Stimulated activated CD4-positive, alpha-beta T cell treated with anti-CD3 and anti-CD28 coated beads, Interleukin-12 subunit alpha, Interleukin-12 subunit beta, amount 100 ng/mL, for 48 hours (primary cell): ENCODE measurements around the gene HGFAC.

ENCODE experiments used
- DNase-seq, 3 donors: peaks; one replicate each; pipeline ENCODE4 v3.0.0-alpha.2; 2020; ENCODE audit warnings: low read depth in 2 of 3, low spot score in 1 of 3

Gene HGFAC

DNA sequence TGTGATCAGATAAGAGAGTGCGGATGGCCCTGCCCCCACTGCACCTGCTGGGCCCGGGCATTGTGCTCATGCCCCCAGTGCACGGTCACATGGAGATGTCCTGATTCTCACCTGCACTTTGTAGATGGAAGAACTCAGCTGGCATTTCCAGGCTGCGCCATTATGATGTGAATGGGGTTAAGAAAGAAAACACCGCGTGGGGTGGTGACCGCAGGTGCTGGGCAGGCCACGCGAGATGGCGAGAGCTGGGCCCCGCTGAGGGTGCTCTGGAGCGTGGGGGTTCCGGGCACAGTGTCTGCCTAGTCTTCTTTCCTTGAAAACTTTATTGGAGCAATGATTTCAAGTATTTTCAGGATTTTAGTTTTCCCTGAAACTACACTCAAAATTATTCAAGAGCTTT lies 17.8 kb upstream of the HGFAC start:
- no peak for DNase-seq

DNA sequence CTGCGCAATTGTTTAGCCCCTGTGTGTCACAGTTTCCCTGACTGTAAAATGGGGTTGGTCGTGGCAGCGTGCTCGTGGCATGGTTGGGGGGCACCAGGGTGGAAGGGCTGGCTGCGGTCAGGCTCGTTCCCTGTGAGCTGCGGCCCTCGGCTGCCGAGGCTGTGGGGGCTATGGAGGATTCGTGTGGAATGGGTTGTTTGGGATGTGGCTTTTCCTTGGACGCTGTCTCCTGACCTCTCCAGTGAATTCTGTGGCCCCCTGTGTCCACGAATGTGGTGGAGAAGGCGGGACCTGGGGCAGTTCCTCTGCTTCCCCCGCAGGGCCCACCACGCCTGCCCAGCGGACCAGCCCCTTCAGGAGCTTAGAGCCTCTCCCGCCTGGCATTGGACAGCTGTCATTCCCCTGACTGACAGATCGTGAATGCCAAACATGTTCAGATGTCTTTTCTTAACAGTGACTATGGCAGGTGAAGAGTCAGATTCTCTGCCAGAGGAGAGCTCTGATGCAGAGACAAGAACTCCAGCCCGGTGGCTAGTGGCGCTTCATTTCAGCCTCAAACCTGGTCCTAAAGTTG lies 17.2 kb upstream of the HGFAC start:
- no peak for DNase-seq

DNA sequence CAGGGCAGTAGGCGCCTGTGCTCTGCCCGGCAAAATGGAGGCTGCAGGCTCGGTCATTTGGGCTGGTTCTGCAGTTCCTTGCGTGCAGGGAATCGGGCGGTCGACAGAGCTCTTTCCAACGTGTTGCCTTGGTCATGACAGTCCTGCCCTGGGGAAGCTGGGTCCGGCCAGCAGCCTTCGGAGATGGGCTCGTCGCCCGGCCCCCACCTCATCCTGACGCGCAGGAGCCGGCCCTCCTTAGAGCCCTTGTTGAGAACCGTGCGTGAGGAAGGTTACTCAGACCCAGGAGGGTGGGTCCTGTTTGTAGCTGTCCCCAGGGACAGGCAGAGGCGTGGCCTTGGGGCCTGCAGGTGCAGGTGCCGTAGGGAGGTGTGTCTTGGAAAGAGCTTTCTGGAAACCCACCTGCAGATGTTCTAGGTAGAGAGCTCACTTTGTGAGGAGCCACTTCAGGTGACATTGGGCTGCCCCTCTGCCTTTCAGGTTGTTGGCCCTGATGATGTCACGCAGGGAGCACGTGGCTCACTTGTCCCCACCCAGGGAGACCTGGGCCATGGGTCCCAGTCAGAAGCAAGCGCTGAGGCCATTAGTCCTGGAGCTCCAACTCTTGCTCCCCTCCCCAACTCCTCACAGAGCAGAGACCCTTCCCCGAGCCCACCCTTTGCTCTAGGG lies 15.2 kb upstream of the HGFAC start:
- DNase-seq = no peak

DNA sequence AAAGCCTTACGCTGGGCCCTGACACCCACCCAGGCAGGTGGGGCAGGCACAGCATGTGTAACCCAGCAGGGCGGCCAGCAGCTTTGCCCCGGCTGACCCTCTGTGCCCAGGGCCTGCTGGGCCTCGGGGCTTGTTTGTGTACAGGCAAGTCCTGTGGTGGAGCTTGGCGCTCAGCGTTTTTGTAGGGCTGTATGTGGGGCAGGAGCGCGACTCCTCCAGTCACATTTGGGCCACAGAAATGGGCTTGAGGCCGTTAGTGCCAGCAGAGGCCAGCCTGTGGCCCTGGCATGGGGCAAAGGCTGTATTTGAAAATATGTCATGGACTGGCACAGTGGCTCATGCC lies 14.7 kb upstream of the HGFAC start:
- DNase-seq = no peak

DNA sequence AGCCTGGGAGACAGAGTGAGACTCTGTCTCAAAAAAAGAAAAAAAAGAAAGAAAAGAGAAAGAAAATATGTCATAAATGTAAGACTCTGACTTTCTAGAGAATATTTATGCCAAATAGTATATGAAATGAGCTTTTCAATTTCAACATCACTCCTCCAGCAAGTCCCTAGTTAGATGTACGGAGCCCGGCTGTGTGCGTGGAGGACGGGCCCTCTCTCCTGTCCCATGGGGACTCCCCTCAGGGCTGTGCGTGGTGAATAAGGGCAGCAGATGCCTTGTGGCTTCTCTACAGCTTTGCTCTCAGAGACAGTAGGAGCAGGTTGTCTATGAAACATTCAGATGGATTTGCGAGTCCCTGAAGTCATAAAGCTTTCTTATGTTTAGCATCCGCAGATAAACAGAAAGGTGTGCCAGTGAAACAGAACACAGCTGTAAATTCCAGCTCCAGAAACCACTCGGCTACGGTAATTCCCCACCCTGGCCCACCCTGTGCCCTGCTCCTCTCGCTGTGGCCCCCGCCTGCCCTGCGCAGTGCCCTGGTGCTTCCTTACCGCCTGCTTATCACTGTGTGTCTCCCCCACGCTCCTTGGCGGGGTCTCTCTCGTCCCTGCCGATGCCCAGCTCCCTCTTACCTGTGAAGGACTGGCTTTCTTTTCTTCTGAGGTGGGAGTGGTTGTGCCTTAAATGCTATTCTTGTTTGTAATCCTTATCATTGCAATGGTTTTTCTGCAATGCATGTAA lies 13.9 kb upstream of the HGFAC start:
- no peak for DNase-seq

DNA sequence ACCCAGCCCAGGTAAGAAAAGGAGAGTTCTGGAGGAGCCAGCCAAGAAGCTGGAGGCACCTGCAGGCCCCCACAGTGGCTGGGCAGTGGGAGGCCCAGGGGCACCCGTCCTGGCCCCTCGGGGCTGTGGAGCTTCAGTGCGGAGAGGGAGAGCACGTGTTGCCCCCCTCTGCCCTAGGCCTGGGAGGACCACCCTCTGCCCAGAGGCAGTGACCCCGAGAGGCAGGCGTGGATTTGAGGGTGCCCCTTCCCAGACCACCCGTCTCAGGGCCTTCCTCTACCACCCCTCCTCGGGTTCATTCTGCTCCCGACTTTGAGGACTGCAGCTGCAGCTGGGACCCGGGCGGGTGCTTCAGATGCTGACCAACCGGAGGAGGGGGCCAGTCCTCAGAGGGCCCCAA lies 12.1 kb upstream of the HGFAC start:
- no peak for DNase-seq

DNA sequence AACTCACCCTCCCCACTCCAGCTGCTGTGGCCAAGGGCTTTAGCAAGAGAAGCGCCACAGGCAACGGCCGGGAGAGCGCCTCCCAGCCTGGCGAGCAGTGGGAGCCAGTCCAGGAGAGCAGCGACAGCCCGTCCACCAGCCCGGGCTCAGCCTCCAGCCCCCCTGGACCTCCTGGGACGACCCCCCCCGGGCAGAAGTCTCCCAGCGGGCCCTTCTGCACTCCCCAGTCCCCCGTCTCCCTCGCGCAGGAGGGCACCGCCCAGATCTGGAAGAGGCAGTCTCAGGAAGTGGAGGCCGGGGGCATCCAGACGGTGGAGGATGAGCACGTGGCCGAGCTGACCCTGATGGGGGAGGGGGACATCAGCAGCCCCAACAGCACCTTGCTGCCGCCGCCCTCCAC lies 11.2 kb upstream of the HGFAC start:
- no peak for DNase-seq

DNA sequence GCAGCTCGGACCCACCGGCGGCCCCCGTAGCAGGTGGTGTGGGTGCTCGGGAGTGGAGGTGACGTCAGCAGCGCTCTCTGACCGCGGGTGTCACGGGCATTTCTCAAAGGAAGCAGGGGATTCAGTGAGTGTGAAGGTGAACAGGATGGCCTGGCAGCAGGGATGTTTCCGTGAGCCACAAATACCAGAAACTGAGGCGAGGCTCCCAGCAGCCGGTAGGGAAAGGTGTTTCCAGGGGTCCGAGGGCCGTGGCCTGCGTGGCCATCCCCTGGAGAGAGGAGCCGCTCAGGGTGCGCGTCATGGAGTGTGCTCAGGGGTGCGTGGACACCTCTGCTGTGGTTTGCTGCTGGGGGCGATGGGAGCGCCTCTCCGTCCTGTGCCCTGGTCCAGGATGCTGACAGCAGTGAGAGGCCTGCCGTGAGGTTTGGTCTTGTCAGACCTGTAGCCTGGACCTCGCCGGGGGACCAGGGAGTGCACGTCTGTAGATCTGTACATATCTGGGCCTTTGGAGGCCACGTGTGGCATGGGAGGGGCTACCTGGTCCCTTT lies 10.2 kb upstream of the HGFAC start:
- no peak for DNase-seq

DNA sequence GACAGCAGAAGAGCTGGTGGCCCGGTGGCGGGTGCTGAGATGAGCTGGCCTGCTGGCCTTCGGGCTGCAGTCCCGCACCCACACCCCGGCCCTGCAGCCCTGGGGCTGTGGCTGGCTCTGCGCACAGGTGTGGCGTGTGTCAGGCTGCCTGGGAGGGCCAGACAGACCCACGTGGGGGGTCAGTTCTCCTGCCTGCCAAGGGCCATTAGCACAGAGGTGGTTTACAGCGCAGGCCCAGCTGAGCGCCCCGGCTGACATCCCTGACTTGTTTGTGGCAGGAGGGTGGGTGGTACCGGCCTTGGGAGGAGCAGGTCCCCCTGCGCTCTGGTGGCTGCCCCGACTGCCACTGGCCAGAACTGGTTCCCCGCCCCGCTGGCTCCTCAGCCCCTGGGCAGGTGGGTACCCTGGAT lies 9.4 kb upstream of the HGFAC start:
- no peak for DNase-seq

DNA sequence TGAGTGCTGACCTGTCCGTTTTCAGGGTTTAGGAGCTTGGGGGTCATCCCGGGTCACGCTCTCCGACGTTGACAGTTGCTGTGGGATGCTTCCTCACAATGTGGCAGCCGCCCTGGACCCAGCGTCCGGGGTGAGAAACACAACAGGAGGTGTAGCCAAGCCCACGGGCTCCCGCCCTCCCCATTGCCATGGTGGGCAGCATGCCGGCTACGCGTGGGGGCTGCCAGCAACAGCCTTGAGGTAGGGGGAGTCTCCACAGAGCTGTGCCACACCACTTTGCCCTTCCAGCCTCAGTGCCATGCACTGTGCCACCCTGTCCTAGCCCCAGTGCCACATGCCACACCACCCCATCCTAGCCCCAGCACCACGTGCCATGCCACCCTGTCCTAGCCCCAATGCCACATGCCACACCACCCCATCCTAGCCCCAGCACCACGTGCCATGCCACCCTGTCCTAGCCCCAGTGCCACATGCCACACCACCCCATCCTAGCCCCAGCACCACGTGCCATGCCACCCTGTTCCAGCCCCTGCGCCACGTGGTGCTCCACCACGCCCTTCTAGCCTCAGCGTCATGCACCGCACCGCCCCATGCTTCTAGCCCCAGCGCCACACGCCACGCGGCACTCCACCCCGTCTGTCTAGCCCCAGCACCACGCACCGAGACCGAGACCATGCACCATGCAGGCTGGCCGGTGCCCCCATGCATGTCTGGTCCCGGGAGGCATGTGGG lies 8.5 kb upstream of the HGFAC start:
- DNase-seq = no peak

DNA sequence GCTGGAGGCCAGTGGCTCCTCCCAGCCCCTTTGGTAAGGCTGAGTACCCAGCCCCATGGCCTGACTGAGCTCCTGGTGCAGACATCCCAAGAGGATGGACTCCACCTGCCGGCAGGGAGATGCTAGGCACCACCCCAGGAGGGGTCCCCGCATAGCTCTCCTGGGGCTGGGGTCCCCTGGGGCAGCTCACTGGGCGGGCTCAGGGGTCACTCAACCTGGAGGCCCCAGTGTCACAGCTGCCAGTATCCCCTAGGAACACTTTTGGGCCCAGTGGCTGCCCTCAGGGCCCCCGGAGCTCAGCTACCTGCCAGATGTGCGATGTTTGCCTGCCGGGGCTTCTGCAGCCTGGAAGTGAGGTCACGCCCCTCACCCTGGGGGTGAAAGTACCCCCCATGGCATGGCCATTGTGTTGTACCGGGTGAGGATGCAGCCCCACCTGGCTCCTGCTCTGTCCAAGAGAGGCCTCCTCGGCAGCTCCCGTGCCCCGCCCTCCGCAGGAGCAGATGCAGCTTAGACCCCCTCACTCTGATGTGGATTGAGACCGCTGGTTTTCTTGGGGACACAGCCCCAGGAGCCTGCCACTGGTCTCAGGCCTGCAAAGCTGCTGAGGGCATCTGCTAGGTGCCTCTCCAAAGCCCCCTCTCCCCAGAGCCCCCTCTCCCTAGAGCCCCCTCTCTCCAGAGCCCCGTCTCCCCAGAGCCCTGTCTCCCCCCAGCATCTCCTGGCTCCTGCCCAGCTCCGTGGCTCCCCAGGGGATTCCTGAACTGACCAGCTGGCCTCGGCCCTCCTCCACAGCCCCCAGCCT lies 6.7 kb upstream of the HGFAC start:
- DNase-seq = no peak

DNA sequence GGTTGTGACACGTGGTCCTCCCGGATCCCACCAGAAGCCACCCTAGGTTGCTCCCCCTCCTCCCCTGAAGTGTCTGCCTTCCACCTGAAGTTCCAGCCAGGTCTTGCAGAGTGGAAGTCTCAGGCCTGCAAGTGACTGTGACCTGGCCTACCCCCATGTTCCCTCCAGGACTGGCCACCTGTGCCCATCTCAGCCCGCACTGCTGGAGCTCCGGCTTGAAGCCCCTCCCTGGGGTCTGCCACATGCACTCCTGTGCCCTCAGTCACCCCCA lies 6.1 kb upstream of the HGFAC start:
- DNase-seq = no peak

DNA sequence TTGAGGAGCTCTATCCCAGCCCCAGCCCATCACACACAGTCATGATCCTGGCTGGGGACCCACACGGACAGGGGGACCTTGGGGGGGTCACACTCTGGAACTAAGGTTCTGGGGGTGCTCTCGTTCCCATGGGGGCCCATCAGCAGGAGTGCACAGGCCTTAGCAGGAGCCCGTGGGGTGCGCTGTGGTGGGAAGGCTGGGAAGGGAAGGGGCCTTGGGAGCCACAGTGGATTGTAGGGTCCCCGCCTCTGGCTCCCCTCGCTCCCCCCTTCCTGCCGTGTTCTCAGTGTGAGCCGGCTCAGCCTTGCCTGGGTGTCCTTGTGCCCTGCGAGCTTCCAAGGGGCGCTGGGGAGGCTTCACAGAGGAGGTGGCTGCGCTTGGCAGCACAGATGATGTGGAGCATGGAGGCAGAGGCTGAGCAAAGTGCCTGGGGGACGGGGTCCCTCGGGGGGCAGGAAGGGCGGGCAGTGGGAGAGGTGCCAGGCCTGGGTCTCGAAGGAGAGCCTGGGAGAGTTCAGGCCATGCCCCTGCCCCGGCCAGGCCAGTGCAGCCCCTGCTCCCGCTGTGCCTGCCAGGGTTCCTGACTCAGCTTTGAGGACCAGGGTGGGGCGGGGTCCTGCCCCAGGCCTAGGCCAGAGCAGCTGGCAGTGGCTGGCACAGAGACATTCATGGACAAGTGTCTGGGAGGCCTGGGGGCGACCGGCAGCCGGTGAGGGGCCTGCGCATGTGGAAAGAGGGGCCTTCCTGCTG lies 5.5 kb upstream of the HGFAC start:
- DNase-seq = no peak

DNA sequence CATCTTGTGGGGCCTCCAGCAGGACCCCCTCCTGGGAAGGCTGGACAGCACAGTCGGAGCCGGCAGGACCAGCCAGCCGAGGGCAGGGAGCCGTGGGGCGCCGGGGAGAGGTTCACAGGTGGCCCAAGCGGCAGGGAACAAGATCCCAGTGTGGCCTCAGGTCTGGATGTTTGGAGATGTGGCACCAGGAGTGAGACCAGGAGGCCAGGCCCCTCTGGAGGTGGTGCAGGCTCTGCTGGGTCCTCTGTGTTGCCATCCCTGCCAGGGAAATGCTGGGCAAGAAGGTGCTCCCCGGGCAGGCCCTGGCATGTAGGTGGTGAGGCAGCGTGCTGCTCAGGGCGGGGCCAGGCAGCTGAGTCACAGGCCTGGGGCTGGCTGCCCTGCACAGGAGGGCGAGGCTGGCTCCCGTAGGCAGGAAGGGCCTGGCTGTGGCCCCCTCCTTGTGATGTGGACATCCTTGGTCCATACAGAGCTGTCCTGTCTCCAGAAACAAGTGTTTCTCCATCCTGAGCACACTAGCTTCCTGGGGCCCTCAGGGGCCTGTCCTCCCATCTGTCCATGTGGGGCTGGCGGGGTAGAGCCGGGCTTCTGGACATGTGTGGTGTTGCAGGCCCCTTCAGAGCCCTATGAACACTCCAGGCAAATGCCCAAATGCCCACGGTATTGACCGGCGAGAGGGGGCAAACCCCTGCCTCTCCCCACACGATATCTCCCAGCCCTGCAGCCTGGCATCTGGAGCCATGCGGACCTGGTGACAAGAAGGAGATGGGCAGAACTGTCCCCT lies 4.8 kb upstream of the HGFAC start:
- no peak for DNase-seq

DNA sequence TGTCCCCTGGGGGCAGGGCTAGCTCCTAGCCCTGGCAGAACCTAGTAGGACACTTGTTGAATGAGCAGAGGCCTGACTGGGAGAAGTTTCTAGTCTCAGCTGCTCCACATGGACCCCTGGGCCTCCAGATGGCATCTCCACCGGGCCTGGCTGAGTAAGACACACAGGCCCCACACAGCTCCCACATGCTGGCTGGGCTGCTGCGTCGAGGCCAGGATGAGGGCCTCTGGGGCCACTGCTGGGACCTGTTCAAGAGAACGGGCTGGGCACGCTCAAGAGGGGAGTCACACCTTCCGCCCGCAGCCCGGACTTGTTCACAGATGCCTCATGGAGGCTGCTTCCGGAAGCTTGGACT lies 4.2 kb upstream of the HGFAC start:
- no peak for DNase-seq

DNA sequence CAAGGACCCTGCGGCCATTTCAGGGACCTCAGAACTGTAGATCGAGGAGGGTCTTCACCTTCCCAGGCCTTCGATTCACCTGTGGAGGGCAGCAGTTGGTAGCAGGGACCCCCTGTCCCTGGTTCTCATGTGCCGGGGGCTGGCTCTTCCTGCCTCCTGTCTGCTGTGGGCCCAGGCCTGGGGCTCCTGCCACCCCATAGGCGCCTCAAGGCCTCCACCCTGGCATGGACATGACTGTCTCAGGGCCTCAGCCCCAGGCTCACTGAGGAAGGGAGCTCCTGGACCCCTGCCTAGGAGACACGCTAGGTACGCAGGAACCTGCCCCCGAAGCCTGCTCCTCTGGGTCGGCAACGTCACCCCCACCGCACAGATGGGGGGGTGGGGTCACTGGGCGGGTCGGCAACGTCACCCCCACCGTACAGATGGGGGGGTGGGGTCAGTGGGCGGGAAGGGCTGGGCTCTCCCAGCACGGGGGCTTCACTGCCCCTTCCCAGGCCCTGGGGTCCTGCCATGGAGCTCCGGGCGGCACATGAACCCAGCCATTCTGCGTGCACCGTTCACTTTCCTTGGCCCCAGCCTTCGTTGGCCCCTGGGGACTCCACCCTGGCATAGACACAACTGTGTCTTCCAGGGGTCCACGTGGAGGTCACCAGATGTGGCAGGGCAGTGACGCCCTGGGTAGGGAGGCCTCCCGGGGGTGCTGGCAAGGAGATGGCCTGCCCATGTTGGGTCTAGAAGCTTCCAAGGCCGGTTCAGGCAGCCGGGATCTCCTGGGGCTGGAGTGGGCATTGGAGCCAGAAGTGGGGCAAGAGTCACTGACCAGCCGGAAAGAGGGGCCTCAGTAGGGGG lies 3.5 kb upstream of the HGFAC start:
- DNase-seq = no peak

DNA sequence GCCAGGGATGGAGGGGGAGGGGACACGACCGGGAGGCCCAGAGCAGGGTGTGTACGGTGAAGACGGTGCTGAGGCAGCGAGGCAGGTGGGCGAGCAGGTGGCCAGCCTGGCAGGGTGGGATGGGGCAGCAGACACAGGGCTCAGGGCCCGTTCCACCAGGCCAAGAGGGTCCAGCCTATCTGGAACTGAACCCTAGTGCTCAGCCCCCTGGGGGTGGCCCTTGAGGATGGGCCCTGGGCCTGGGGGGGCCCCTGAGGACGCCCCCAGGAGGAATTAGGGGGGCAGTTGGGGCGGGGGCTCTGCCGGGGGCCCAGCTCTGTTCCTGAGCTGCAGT lies 3.0 kb upstream of the HGFAC start:
- DNase-seq = no peak

DNA sequence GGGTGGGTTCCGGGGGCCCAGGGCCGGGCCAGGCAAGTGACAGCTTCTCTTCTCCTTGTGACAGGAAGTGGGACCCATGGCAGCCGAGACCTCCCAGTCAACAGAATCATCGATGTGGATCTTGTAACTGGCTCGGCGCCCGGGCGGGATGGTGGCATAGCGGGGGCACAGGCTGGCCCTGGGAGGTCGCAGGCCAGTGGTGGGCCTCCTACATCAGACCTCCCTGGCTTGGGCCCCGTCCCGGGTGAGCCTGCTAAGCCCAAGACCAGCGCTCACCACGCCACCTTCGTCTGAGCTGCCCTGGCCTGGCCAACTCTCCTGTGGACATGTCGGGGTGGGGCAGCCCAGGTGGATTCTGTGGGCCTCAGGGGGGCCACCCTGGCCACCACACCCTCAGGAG lies 2.4 kb upstream of the HGFAC start:
- no peak for DNase-seq

DNA sequence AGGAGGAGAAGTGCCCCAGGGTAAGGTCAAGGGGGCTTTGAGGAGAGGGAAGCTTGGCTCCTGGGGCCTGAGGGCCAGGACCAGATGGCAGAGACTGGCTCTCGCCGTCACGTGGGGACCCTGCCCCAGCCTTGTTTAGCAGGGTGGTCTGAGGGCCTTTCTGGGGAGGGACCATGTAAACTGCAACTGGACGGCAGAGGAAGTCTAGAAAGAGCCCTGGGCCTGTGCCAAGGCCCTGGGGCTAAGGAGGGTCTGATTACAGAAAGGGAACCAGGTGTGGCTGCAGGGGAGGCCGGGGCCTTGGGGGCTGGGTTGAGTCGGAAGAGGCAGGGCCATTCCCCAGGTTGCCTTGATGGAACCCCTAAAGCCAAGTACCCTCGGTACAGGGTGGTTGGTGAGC lies 1.8 kb upstream of the HGFAC start:
- DNase-seq = no peak
